ENCODE results near the gene MRPL42. TPM values are rescaled to one million over a fixed set of nuclear protein-coding genes. Genes with fewer than 3 reads are reported as not detected.

MRPL42 gene
- total RNA-seq, 1 experiment from 2014 or later: 121 TPM

DNA sequence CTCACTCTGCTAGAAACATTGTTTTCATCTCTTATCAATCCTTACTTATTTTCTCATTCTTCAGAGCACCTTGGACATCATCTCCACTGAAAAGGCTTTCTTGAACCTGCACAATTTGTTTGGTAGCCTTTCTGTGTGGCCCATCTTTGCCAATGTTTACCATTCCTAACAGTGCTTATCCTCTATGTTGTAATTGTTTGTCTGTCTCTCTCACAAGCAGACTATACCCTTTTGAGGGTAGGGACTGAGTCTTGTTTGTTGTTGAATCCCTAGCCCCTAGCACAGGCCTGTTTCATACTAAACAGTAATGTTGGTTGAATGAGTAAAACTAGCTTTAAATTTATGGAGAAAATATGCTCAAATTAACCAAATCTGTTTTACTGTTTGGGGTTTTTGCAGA, 9.2 kb downstream of the MRPL42 start:
- DNase-seq (ENCODE audit: low spot score) (no peak), ATAC-seq (no peak)
- ChIA-PET CTCF (interaction anchor here (0.5 kb wide), 1 partner anchor 36 kb away, joined by 3 read pairs; no protein-coding TSS in a partner anchor), POLR2A (no interaction called here)
- TF ChIP-seq, protein P1, sequence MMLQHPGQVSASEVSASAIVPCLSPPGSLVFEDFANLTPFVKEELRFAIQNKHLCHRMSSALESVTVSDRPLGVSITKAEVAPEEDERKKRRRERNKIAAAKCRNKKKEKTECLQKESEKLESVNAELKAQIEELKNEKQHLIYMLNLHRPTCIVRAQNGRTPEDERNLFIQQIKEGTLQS (CRISPR knock-in tag; conservative IDR thresholded peaks at IDR 0.05): no peak
- TF ChIP-seq GRHL2 (CRISPR knock-in tag; IDR thresholded peaks at IDR 0.05; ENCODE audit: insufficient replicate concordance, severe bottlenecking) (no peak), GTF2I (CRISPR knock-in tag; conservative IDR thresholded peaks at IDR 0.05) (no peak)
- TF ChIP-seq, protein P2, sequence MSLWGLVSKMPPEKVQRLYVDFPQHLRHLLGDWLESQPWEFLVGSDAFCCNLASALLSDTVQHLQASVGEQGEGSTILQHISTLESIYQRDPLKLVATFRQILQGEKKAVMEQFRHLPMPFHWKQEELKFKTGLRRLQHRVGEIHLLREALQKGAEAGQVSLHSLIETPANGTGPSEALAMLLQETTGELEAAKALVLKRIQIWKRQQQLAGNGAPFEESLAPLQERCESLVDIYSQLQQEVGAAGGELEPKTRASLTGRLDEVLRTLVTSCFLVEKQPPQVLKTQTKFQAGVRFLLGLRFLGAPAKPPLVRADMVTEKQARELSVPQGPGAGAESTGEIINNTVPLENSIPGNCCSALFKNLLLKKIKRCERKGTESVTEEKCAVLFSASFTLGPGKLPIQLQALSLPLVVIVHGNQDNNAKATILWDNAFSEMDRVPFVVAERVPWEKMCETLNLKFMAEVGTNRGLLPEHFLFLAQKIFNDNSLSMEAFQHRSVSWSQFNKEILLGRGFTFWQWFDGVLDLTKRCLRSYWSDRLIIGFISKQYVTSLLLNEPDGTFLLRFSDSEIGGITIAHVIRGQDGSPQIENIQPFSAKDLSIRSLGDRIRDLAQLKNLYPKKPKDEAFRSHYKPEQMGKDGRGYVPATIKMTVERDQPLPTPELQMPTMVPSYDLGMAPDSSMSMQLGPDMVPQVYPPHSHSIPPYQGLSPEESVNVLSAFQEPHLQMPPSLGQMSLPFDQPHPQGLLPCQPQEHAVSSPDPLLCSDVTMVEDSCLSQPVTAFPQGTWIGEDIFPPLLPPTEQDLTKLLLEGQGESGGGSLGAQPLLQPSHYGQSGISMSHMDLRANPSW (CRISPR knock-in tag; conservative IDR thresholded peaks at IDR 0.05; ENCODE audit: low read depth): no peak
- Mint-ChIP-seq H3K9me3 (no peaks in the 10 kb centered on the region), H3K4me3 (no peak overlapping the region), H3K4me1 (no peaks in the 10 kb centered on the region), H3K36me3 (peaks cover 43% of the 10 kb centered on the region), H3K27ac (peak overlapping the region; percentile 54), H3K27me3 (ENCODE audit: low read depth) (no peaks in the 10 kb centered on the region)

DNA sequence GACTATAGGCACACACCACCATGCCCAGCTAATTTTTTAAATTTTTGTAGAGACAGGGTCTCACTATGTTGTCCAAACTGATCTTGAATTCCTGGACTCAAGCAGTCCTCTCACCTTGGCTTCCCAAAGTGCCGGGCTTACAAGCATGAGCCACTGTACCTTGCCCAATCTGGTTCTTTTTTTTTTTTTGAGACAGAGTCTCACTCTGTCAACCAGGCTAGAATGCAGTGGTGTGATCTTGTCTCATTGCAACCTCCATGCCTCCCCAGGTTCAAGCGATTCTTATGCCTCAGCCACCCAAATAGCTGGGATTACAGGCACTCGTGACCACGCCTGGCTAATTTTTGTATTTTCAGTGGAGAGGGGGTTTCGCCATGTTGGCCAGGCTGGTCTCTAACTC, 15.4 kb downstream of the MRPL42 start:
- Mint-ChIP-seq H3K27me3 (ENCODE audit: low read depth) (no peaks in the 10 kb centered on the region), H3K4me3 (no peak overlapping the region), H3K36me3 (peaks cover 40% of the 10 kb centered on the region), H3K4me1 (no peaks in the 10 kb centered on the region), H3K27ac (no peak overlapping the region), H3K9me3 (no peaks in the 10 kb centered on the region)
- ATAC-seq (no peak), DNase-seq (ENCODE audit: low spot score) (no peak)
- TF ChIP-seq, protein P1 (CRISPR knock-in tag; conservative IDR thresholded peaks at IDR 0.05): no peak
- TF ChIP-seq ZNF423 (CRISPR knock-in tag; IDR thresholded peaks at IDR 0.05): no peak
- ChIA-PET POLR2A (no interaction called here), CTCF (no interaction called here)

DNA sequence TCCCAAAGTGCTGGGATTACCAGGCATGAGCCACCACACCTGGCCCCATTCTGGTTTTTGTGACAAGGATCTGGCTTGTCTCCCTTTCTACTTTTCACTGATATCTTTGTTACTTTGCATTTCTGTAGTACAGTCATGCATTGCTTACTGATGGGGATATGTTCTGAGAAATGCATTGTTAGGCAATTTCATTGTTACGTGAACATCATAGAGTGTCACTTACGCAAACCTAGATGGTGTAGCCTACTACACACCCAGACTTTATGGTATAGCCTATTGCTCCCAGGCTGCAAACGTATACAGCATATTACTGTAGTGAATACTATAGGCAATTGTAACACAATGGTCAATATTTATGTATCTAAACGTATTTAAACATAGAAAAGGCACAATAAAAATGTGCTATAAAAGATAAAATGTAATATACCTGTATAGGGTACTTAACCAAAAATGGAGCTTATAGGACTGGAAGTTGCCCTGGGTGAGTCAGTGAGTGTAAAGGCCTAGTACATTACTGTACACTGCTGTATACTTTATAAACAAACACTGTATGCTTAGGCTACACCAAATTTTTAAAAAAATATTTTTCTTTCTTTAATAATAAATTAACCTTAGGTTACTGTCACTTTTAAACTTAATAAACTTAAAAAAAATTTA, 16.0 kb downstream of the MRPL42 start:
- no peak overlapping the region for H3K27ac Mint-ChIP-seq
- DNase-seq (ENCODE audit: low spot score): no peak
- no peaks in the 10 kb centered on the region for H3K27me3 Mint-ChIP-seq (ENCODE audit: low read depth)
- ATAC-seq: no peak
- peaks cover 40% of the 10 kb centered on the region for H3K36me3 Mint-ChIP-seq
- CTCF ChIA-PET: interaction anchor here (0.8 to 1.2 kb wide), 2 partner anchors 16 to 63 kb away, joined by 3 read pairs; partner anchors contain the start of gene MRPL42
- H3K4me1 Mint-ChIP-seq: no peaks in the 10 kb centered on the region
- POLR2A ChIA-PET: no interaction called here
- no peak overlapping the region for H3K4me3 Mint-ChIP-seq
- TF ChIP-seq, protein P3, sequence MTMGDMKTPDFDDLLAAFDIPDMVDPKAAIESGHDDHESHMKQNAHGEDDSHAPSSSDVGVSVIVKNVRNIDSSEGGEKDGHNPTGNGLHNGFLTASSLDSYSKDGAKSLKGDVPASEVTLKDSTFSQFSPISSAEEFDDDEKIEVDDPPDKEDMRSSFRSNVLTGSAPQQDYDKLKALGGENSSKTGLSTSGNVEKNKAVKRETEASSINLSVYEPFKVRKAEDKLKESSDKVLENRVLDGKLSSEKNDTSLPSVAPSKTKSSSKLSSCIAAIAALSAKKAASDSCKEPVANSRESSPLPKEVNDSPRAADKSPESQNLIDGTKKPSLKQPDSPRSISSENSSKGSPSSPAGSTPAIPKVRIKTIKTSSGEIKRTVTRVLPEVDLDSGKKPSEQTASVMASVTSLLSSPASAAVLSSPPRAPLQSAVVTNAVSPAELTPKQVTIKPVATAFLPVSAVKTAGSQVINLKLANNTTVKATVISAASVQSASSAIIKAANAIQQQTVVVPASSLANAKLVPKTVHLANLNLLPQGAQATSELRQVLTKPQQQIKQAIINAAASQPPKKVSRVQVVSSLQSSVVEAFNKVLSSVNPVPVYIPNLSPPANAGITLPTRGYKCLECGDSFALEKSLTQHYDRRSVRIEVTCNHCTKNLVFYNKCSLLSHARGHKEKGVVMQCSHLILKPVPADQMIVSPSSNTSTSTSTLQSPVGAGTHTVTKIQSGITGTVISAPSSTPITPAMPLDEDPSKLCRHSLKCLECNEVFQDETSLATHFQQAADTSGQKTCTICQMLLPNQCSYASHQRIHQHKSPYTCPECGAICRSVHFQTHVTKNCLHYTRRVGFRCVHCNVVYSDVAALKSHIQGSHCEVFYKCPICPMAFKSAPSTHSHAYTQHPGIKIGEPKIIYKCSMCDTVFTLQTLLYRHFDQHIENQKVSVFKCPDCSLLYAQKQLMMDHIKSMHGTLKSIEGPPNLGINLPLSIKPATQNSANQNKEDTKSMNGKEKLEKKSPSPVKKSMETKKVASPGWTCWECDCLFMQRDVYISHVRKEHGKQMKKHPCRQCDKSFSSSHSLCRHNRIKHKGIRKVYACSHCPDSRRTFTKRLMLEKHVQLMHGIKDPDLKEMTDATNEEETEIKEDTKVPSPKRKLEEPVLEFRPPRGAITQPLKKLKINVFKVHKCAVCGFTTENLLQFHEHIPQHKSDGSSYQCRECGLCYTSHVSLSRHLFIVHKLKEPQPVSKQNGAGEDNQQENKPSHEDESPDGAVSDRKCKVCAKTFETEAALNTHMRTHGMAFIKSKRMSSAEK (CRISPR knock-in tag; IDR thresholded peaks at IDR 0.05; ENCODE audit: borderline replicate concordance): no peak
- no peak for TF ChIP-seq NFE2L1 (CRISPR knock-in tag; IDR thresholded peaks at IDR 0.05)
- TF ChIP-seq, protein P4, sequence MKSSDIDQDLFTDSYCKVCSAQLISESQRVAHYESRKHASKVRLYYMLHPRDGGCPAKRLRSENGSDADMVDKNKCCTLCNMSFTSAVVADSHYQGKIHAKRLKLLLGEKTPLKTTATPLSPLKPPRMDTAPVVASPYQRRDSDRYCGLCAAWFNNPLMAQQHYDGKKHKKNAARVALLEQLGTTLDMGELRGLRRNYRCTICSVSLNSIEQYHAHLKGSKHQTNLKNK (CRISPR knock-in tag; IDR thresholded peaks at IDR 0.05): no peak
- no peaks in the 10 kb centered on the region for H3K9me3 Mint-ChIP-seq
